SH-SY5Y (cell line): Measurements from ENCODE around the gene DDIT3.

Source experiments
- GATA2 ChIP-seq: IDR thresholded peaks from 2 replicates; pipeline ENCODE4 v1.6.1; 2011; ENCODE audit warnings: mild to moderate bottlenecking, low read depth, low read length
- GATA3 ChIP-seq: IDR thresholded peaks from 2 replicates; pipeline ENCODE4 v1.6.1; 2011; ENCODE audit warnings: low read depth, mild to moderate bottlenecking, low read length, moderate library complexity

DDIT3 gene

GRCh38 chr12:57536597-57536942, 16.3 kb upstream of the DDIT3 start:
- TF ChIP-seq GATA3 (no peak), GATA2 (no peak)

GRCh38 chr12:57535764-57536596, 15.7 kb upstream of the DDIT3 start:
- TF ChIP-seq GATA2 (no peak), GATA3 (no peak)

DNA sequence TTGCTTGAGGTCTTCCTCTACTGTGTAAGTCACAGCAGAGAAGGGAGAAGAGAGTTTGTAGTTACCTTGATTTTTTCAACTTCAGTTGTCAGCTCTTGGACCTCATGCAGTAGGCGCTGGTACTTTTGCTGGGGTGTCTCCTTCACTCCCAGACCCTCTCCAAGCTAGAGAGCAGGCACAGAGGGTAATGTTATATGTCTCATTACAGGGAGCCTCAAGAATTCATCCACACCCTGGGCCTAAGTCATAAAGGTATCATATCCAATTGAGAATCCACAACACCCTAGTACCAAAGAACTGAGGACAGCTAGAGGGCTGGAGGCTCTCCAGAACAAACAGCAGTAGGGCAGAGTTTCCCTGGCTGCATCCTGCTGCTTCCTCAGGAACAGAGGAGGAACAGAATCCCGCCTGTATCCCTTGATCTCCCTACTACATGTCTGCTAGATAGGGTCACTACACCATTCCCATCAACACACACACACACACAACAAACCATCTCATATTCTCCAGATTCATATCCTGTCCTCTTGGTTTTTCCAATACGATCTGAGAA, 14.8 kb upstream of the DDIT3 start:
- TF ChIP-seq GATA3 (no peak), GATA2 (no peak)

DNA sequence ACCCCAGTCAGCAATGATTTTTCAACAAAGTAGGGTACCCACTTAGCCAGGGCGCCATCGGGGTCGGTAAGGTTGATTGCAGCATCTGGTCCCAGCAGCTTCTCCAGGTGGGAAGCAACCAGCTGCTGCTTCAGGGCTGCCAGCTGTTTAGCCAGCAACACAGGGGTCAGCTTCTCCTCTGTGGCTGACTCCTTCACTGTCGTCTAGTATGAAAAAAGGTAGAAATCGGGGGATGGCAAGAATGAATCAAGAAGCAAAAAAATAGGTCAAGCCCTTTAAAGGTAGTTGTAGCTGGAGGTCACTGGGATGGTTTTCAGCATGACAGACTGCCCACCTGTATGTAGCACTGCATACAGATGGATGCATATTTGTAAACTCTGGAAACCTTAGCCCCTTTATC, 13.9 kb upstream of the DDIT3 start:
- TF ChIP-seq GATA3 (no peak), GATA2 (no peak)

DNA sequence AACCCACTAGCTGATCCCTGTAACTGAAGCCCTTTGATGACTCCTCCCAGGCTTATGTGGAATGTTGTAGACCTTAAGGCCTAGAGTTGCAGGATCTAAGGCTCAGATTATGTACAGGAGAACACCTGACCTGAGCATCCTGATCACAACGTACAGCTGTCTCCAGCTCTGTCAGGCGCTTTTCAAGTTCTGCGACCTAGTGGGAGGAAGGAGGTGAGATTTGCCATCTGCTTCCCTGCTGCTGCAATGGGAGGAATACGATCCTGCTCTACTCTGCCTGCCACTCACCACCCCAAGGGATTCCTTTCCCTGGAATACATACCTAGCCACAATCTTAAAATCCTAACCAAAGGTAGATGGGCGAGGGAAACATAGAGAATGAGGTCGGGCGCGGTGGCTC, 12.8 kb upstream of the DDIT3 start:
- no peak for TF ChIP-seq GATA2
- no peak for TF ChIP-seq GATA3

- TF ChIP-seq GATA2: no peak
- TF ChIP-seq GATA3: no peak
These were observed 11.5 kb upstream of the DDIT3 start for GRCh38 chr12:57531836-57532235.

DNA sequence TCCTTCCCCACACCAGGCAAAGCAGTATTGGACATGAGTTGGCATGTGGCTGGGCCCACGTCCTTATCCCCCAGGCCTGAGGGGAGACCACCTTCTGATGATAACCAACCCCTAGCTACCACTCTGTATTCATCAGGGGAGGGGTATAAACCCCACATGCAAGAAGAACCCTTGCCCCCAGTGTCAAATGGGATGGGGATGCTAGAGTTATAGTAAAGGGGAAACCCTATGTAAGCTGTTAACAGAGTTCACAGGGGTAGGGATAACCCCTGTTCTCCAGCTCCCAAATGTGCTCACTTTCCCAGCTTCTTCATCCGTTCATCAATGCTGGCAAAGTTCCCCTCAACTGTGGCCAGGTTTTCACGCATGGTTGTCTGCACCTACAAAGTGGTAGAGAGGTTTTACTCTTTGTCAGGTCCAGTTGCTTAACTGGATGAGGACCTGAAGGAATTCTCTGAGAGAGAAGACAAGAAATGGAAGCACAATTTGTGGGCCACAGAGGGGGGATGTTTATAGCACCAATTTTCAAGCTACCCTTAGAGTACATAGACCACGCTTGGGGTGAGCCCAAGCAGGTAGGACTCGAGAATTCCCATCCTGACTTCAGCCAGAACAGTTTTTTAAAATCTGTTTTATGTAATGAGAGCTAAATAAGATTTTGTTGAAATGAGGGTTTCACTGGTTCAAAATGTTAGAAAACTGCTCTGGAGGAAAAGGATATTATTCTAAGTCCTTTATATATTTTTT, 10.3 kb upstream of the DDIT3 start:
- no peak for TF ChIP-seq GATA3
- TF ChIP-seq GATA2: no peak

DNA sequence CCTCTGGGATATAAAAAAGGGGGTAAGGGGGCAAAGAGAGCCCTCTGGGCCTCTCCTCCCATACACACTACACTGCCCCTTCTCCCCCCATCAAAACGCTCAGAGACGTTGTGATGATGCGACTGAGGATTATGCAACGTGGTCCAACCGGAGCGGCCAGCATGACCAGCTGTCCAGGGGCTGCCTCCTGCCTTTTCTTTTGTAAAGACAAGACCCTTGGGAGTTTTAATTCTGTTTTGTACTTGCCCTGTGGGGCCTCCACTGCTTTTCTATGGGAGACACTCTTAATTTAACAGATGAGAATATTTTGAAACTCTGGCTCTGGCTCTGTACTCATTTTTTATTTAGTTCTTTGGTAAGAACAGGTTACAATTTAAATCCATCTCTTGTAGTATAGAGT, 9.5 kb upstream of the DDIT3 start:
- no peak for TF ChIP-seq GATA2
- TF ChIP-seq GATA3: no peak

- TF ChIP-seq GATA2 (no peak), GATA3 (no peak)
These were observed 8.7 kb upstream of the DDIT3 start for GRCh38 chr12:57528831-57529555.

- TF ChIP-seq GATA3: no peak
- no peak for TF ChIP-seq GATA2
These were observed 7.9 kb upstream of the DDIT3 start for GRCh38 chr12:57528176-57528575.

GRCh38 chr12:57527184-57527583, 6.9 kb upstream of the DDIT3 start:
- no peak for TF ChIP-seq GATA2
- TF ChIP-seq GATA3: no peak

DNA sequence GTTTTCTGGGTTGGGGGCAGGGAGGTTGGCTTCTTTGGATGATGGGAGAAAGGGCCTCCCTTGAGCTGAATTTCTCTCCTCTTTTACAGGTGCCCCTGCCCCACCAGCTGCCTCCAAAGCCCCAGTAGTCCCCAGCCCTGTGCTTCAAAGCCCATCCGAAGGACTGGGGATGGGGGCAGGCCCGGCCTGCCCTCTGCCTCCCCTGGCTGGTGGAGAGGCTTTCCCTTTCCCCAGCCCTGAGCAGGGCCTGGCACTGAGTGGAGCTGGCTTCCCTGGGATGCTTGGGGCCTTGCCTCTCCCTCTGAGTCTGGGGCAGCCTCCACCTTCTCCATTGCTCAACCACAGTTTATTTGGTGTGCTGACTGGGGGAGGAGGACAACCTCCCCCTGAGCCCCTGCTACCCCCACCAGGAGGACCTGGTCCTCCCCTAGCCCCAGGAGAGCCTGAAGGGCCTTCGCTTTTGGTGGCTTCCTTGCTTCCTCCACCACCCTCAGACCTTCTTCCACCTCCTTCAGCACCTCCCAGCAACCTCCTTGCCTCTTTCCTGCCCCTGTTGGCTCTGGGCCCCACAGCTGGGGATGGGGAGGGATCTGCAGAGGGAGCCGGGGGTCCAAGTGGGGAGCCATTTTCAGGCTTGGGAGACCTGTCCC, 6.3 kb upstream of the DDIT3 start:
- TF ChIP-seq GATA2 (no peak), GATA3 (no peak)

DNA sequence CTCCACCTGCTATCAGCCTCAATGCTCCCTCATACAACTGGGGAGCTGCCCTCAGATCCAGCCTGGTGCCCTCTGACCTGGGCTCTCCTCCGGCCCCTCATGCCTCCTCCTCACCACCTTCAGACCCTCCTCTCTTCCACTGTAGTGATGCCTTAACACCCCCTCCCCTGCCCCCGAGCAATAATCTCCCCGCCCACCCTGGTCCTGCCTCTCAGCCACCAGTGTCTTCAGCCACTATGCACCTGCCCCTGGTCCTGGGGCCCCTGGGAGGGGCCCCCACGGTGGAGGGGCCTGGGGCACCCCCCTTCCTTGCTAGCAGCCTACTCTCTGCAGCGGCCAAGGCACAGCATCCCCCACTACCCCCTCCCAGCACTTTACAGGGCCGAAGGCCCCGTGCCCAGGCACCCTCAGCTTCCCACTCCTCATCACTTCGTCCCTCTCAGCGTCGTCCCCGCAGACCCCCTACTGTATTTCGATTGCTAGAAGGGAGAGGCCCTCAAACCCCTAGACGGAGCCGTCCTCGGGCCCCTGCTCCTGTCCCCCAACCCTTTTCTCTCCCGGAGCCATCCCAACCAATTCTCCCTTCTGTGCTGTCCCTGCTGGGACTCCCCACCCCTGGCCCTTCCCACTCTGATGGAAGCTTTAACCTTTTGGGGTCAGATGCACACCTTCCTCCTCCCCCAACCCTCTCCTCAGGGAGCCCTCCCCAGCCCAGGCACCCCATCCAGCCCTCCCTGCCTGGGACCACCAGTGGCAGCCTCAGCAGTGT, 5.5 kb upstream of the DDIT3 start:
- no peak for TF ChIP-seq GATA3
- no peak for TF ChIP-seq GATA2
